Loucy (cell line): ENCODE data around the gene WBP1L.

Experiments
- H2AFZ ChIP-seq: fragments of 200-600 bp; sonication (generic); 2 replicates; pipeline ENCODE4 v1.6.0; 2016; ENCODE audit warnings: antibody characterized with exemption, mild to moderate bottlenecking, low read length, moderate library complexity
- H3F3A ChIP-seq: fragments of 200-600 bp; 2 replicates; pipeline ENCODE4 v1.6.0; 2016; ENCODE audit warnings: antibody characterized with exemption, low read depth, mild to moderate bottlenecking
- H3K27me3 ChIP-seq: fragments of 200-600 bp; sonication (generic); 2 replicates; pipeline ENCODE4 v1.6.1; 2014; ENCODE audit warnings: low read length, mild to moderate bottlenecking; ENCODE audit not compliant: insufficient read depth, poor library complexity, severe bottlenecking
- H3K36me3 ChIP-seq: fragments of 200-600 bp; sonication (generic); 2 replicates; pipeline ENCODE4 v1.6.1; 2016; ENCODE audit warnings: low read length; ENCODE audit not compliant: insufficient read depth
- H3K4me1 ChIP-seq: fragments of 200-600 bp; sonication (generic); 2 replicates; pipeline ENCODE4 v1.5.1; 2014; ENCODE audit warnings: low read length, mild to moderate bottlenecking; ENCODE audit not compliant: insufficient read depth, poor library complexity, severe bottlenecking
- H3K4me2 ChIP-seq: fragments of 200-600 bp; sonication (generic); 2 replicates; pipeline ENCODE4 v1.6.0; 2014; ENCODE audit warnings: antibody characterized with exemption, low read length, low read depth, mild to moderate bottlenecking; ENCODE audit not compliant: poor library complexity, severe bottlenecking
- H3K4me3 ChIP-seq: fragments of 200-600 bp; sonication (generic); 2 replicates; pipeline ENCODE4 v1.5.1; 2014; ENCODE audit warnings: low read length, mild to moderate bottlenecking, mixed read lengths; ENCODE audit not compliant: poor library complexity, severe bottlenecking
- H3K79me2 ChIP-seq: fragments of 200-600 bp; sonication (generic); 2 replicates; pipeline ENCODE4 v1.6.1; 2014; ENCODE audit warnings: low read length; ENCODE audit not compliant: insufficient read depth
- H3K9ac ChIP-seq: fragments of 200-600 bp; sonication (generic); 2 replicates; pipeline ENCODE4 v1.6.0; 2014; ENCODE audit warnings: mild to moderate bottlenecking, low read depth, low read length, moderate library complexity; ENCODE audit not compliant: poor library complexity, severe bottlenecking
- H3K9me2 ChIP-seq: fragments of 200-600 bp; sonication (generic); replicated peaks from 2 replicates; pipeline ENCODE4 v1.6.1; 2016; ENCODE audit warnings: low read depth, low read length, mixed read lengths
- H3K9me3 ChIP-seq: fragments of 200-600 bp; sonication (generic); 2 replicates; pipeline ENCODE4 v1.6.1; 2014; ENCODE audit warnings: mild to moderate bottlenecking, antibody characterized with exemption, low read length, low read depth; ENCODE audit not compliant: insufficient read depth
- H4K20me1 ChIP-seq: fragments of 200-600 bp; sonication (generic); 2 replicates; pipeline ENCODE4 v1.6.0; 2014; ENCODE audit warnings: antibody characterized with exemption, low read length, mild to moderate bottlenecking; ENCODE audit not compliant: insufficient read depth, poor library complexity, severe bottlenecking
- EZH2phosphoT487 ChIP-seq: fragments of 200-600 bp; IDR thresholded peaks from 2 replicates; pipeline ENCODE4 v1.6.1; 2018; ENCODE audit warnings: antibody characterized with exemption, mild to moderate bottlenecking, moderate library complexity, borderline replicate concordance
- TF ChIP-seq, protein P1 (sequence below): fragments of 200-600 bp; sonication (generic); conservative IDR thresholded peaks from 2 replicates; pipeline ENCODE4 v1.5.1; 2014; ENCODE audit warnings: mild to moderate bottlenecking, antibody characterized with exemption, low read length

Gene WBP1L

DNA sequence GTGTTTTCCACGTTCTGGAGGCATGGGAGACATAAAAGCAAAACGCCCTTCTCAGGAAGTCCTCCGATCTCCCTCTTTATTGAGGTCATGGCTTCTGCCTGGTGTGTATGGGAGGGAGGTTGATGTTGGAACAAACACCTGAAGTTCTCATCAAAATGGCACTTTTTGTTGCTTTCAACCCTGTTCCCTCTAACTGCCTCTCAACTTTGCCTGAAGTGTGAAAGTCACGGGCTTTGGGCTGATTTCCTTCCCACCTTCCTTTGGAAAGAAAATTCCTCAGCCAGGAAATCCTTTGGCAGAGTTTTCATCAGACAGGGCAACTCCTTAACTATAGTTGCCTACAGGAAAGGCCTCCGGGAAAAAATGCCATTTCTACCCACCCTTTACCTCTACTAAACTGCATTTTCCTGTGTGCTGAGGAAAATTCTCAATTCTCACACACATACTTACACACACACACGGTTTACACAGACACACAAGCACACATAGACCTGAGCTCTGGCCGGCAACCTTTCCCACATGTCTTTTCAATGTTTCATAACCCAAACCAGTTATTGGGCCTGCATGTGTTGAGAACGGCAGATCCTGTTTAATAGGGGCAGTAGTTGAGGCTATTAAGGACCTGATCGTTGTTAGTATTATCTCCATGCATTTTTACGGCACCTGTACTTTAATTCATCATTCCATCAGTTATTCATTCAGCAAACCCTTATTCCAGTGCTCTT is 57.0 kb downstream of the WBP1L start:
- H4K20me1 ChIP-seq: no peaks in the 10 kb centered on the region
- no peaks in the 10 kb centered on the region for H3F3A ChIP-seq
- H3K4me3 ChIP-seq: no peak overlapping the region
- H2AFZ ChIP-seq: no peak overlapping the region
- H3K79me2 ChIP-seq: 0 out of 2 replicates have a peak, but pooled peaks cover 5% of the 10 kb centered on the region
- peaks cover 47% of the 10 kb centered on the region; the same call in 1 of the 2 replicates for H3K36me3 ChIP-seq
- H3K9me2 ChIP-seq: no peaks in the 10 kb centered on the region
- H3K4me1 ChIP-seq: peaks cover 4% of the 10 kb centered on the region
- TF ChIP-seq EZH2phosphoT487: no peak
- TF ChIP-seq, protein P1, sequence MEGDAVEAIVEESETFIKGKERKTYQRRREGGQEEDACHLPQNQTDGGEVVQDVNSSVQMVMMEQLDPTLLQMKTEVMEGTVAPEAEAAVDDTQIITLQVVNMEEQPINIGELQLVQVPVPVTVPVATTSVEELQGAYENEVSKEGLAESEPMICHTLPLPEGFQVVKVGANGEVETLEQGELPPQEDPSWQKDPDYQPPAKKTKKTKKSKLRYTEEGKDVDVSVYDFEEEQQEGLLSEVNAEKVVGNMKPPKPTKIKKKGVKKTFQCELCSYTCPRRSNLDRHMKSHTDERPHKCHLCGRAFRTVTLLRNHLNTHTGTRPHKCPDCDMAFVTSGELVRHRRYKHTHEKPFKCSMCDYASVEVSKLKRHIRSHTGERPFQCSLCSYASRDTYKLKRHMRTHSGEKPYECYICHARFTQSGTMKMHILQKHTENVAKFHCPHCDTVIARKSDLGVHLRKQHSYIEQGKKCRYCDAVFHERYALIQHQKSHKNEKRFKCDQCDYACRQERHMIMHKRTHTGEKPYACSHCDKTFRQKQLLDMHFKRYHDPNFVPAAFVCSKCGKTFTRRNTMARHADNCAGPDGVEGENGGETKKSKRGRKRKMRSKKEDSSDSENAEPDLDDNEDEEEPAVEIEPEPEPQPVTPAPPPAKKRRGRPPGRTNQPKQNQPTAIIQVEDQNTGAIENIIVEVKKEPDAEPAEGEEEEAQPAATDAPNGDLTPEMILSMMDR: no peak
- no peaks in the 10 kb centered on the region for H3K27me3 ChIP-seq
- no peak overlapping the region for H3K9ac ChIP-seq
- no peaks in the 10 kb centered on the region for H3K9me3 ChIP-seq
- H3K4me2 ChIP-seq: no peak overlapping the region

DNA sequence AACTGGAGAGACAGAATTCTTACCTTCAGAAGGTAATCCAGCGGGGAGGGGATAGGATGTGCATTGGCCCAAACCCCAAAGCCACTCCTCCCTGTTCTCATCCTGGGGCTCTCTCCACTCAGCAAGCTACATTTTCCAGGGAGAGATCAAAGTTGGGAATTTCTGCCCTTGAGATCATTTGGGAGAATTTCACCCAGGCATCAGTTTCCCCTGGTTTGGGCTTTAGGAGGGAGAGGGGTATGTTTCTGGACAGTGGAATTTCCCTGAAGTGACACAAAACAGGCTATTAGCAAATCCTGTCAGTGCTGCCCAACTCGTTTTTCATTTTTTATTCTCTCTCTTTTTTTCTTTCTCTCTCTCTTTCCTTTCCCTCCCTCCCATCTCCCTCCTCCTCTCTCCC is 57.7 kb downstream of the WBP1L start:
- H3K4me3 ChIP-seq: no peak overlapping the region
- H2AFZ ChIP-seq: no peak overlapping the region
- no peak overlapping the region for H3K9ac ChIP-seq
- H3F3A ChIP-seq: no peaks in the 10 kb centered on the region
- no peaks in the 10 kb centered on the region for H4K20me1 ChIP-seq
- peaks cover 4% of the 10 kb centered on the region for H3K4me1 ChIP-seq
- H3K9me3 ChIP-seq: no peaks in the 10 kb centered on the region
- peaks cover 47% of the 10 kb centered on the region; the same call in 1 of the 2 replicates for H3K36me3 ChIP-seq
- no peak overlapping the region for H3K4me2 ChIP-seq
- no peaks in the 10 kb centered on the region for H3K9me2 ChIP-seq
- H3K27me3 ChIP-seq: no peaks in the 10 kb centered on the region
- TF ChIP-seq, protein P1: no peak
- TF ChIP-seq EZH2phosphoT487: no peak
- H3K79me2 ChIP-seq: 0 out of 2 replicates have a peak, but pooled peaks cover 5% of the 10 kb centered on the region

DNA sequence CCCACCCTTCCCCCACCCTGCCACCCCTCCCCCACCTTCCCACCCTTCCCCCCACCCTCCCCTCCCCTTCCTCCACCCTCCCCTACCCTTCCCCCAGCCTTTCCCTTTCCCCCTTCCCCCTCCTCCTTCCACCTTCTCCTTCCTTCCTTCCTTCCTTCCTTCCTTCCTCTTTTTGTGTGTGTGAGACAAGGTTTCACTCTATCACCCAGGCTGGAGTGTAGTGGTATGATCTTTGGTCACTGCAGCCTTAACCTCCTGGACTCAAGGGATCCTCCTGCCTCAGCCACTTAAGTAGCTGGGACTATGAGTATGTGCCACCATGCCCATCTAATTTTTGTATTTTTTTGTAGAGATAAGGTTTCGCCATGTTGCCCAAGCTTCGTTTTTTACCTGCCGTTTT is 58.2 kb downstream of the WBP1L start:
- no peak overlapping the region for H3K4me2 ChIP-seq
- no peak overlapping the region for H2AFZ ChIP-seq
- no peaks in the 10 kb centered on the region for H3F3A ChIP-seq
- H3K4me1 ChIP-seq: peaks cover 4% of the 10 kb centered on the region
- peaks cover 47% of the 10 kb centered on the region; the same call in 1 of the 2 replicates for H3K36me3 ChIP-seq
- no peak overlapping the region for H3K4me3 ChIP-seq
- H3K9ac ChIP-seq: no peak overlapping the region
- H4K20me1 ChIP-seq: no peaks in the 10 kb centered on the region
- H3K9me3 ChIP-seq: no peaks in the 10 kb centered on the region
- TF ChIP-seq, protein P1: no peak
- no peak for TF ChIP-seq EZH2phosphoT487
- H3K79me2 ChIP-seq: 0 out of 2 replicates have a peak, but pooled peaks cover 3% of the 10 kb centered on the region
- H3K9me2 ChIP-seq: no peaks in the 10 kb centered on the region
- no peaks in the 10 kb centered on the region for H3K27me3 ChIP-seq
